CD4-positive, alpha-beta T cell (primary cell): Measurements from ENCODE around the gene STK11. TPM values are rescaled to one million over a fixed set of nuclear protein-coding genes. Genes with fewer than 3 reads are reported as not detected.

Experiments used
- ATAC-seq: fragments of 200-7000 bp; cut with Tn5 transposase; one replicate; pipeline ENCODE4 v1.10.0; 2022; ENCODE audit warnings: mild to moderate bottlenecking; ENCODE audit not compliant: poor library complexity
- CTCF ChIA-PET: fragments of 350-600 bp; sonication (Branson Sonifier 250); formaldehyde crosslinking; loops from one replicate; lab custom pipeline; 2021; ENCODE audit warnings: antibody characterized with exemption, inconsistent platforms; lab: Charles Lee
- POLR2A ChIA-PET: fragments of 350-600 bp; sonication (Branson Sonifier 250); formaldehyde crosslinking; loops from one replicate; lab custom pipeline; 2021; ENCODE audit warnings: antibody characterized with exemption, inconsistent platforms; lab: Charles Lee
- DNase-seq, 14 experiments: peaks; one replicate each; pipeline ENCODE4 v3.0.0-alpha.2; 2013 to 2020; ENCODE audit warnings: mixed read lengths in 2 of 14
- H3K27ac ChIP-seq, 2 donors: one replicate each; pipeline versions ENCODE4 v1.5.1 to v1.7.0; 2013; ENCODE audit warnings: low read length in 2 of 2, low read depth in 1 of 2, mild to moderate bottlenecking in 1 of 2
- H3K27me3 ChIP-seq, 2 experiments: 1 replicate in 1 of 2; 2 replicates in 1 of 2; pipeline versions ENCODE4 v1.6.1 to v1.7.0; 2013; ENCODE audit warnings: low read length in 2 of 2, control low read depth in 1 of 2, mild to moderate bottlenecking in 1 of 2, moderate library complexity in 1 of 2; ENCODE audit not compliant: insufficient read depth in 2 of 2, control insufficient read depth in 1 of 2
- H3K36me3 ChIP-seq: one replicate; pipeline ENCODE4 v1.6.1; 2013; ENCODE audit warnings: low read length, control low read depth; ENCODE audit not compliant: insufficient read depth
- H3K4me1 ChIP-seq: one replicate; pipeline ENCODE4 v1.6.1; 2013; ENCODE audit warnings: low read length, control low read depth; ENCODE audit not compliant: insufficient read depth
- H3K4me3 ChIP-seq: one replicate; pipeline ENCODE4 v1.5.1; 2013; ENCODE audit warnings: mild to moderate bottlenecking, low read length, moderate library complexity
- H3K9me3 ChIP-seq, 2 experiments: 1 replicate in 1 of 2; 2 replicates in 1 of 2; pipeline versions ENCODE4 v1.6.1 to v1.7.0; 2013; ENCODE audit warnings: low read length in 2 of 2, mild to moderate bottlenecking in 2 of 2, control low read depth in 1 of 2, moderate library complexity in 1 of 2; ENCODE audit not compliant: control insufficient read depth in 1 of 2, insufficient read depth in 1 of 2
- H3K27ac Mint-ChIP-seq: one replicate; pipeline ENCODE4 v1.8.0; 2020; ENCODE audit warnings: mixed read lengths
- H3K27me3 Mint-ChIP-seq: one replicate; pipeline ENCODE4 v1.8.0; 2021; ENCODE audit warnings: mixed read lengths
- H3K36me3 Mint-ChIP-seq: one replicate; pipeline ENCODE4 v1.8.0; 2021; ENCODE audit warnings: low read depth, mixed read lengths
- H3K4me1 Mint-ChIP-seq: one replicate; pipeline ENCODE4 v1.8.0; 2021; ENCODE audit warnings: low read depth, mixed read lengths
- H3K4me3 Mint-ChIP-seq: one replicate; pipeline ENCODE4 v1.8.0; 2020; ENCODE audit warnings: mild to moderate bottlenecking, mixed read lengths
- H3K9me3 Mint-ChIP-seq: one replicate; pipeline ENCODE4 v1.8.0; 2020; ENCODE audit warnings: mixed read lengths
- intact Hi-C, 2 experiments: fragments of 100-400 bp; cut with DNase I in 1 of 2; cut with micrococcal nuclease in 1 of 2; formaldehyde crosslinking; loops; one replicate each; pipeline versions ENCODE4 v1.15.1 to v1.9.0; 2023 to 2025; cut with DNase I, micrococcal nuclease
- total RNA-seq, 174 experiments: library from RNA in 2 of 174; stranded (reverse) in 2 of 174; gene quantifications; one replicate each; pipeline ENCODE4 v1.2.3 and lab custom pipeline; 2021 to 2026
- TF ChIP-seq, protein P1 (sequence below): fragments of 200-600 bp; IDR thresholded peaks from one replicate; pipeline ENCODE4 v1.8.0; 2022; ENCODE audit warnings: antibody characterized with exemption, mild to moderate bottlenecking

The STK11 gene
- total RNA-seq, 2 experiments from 2014 or later, result 49.7 to 53.0 TPM

DNA sequence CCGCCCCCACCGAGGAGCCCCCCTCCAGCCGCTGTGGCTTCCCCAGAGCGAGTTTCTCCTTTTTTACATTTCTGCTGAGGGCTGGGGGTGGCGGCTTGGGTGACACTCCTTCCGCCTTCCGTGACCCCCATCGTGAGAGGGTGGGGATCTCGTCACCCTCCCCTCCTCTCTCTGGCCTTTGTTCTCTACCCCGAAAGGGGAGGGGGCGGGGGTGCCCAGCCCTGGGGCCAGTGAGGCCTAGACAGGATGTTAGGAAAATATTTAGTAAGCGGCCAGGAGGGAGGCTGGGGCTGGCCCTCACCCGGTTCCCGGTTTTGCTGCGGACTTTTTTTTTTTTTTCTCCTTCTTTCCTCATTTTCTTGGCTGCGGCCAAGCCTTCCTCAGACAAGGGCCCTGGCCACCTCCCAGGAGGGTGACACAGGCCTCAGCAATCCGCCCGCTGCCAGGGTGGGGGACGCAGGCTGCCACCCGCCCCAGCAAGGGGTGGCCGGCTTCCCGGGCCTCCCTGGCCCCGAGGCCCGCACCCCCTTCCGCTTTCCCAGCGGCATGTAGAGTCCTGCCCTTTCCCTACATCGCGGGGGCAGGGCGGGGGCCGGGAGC lies 46.7 kb downstream of the STK11 start:
- H3K9me3 Mint-ChIP-seq, result no peaks in the 10 kb centered on the region
- intact Hi-C loops, result loop anchor here in 1 of 2 experiments (5.0 kb wide), 1 partner anchor 175 kb away; no protein-coding TSS in a partner anchor
- ATAC-seq (no peak), DNase-seq (peak in 10 of 14 experiments; percentile 54 to 90 (median 63))
- TF ChIP-seq, protein P1, sequence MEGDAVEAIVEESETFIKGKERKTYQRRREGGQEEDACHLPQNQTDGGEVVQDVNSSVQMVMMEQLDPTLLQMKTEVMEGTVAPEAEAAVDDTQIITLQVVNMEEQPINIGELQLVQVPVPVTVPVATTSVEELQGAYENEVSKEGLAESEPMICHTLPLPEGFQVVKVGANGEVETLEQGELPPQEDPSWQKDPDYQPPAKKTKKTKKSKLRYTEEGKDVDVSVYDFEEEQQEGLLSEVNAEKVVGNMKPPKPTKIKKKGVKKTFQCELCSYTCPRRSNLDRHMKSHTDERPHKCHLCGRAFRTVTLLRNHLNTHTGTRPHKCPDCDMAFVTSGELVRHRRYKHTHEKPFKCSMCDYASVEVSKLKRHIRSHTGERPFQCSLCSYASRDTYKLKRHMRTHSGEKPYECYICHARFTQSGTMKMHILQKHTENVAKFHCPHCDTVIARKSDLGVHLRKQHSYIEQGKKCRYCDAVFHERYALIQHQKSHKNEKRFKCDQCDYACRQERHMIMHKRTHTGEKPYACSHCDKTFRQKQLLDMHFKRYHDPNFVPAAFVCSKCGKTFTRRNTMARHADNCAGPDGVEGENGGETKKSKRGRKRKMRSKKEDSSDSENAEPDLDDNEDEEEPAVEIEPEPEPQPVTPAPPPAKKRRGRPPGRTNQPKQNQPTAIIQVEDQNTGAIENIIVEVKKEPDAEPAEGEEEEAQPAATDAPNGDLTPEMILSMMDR, result no peak
- H3K4me1 Mint-ChIP-seq, result peaks cover 12% of the 10 kb centered on the region
- POLR2A ChIA-PET, result interaction anchor here (0.5 to 3.7 kb wide), 12 partner anchors 8 to 1037 kb away, joined by 3 to 193 read pairs (median 5); partner anchors contain the start of genes ABCA7, CIRBP, FAM174C and MED16
- H3K27me3 Mint-ChIP-seq, result no peaks in the 10 kb centered on the region
- peak overlapping the region; percentile 97 for H3K4me3 Mint-ChIP-seq
- peaks cover 46% of the 10 kb centered on the region for H3K36me3 ChIP-seq
- H3K4me3 ChIP-seq, result peak overlapping the region; percentile 87
- H3K27me3 ChIP-seq, result no peaks in the 10 kb centered on the region
- CTCF ChIA-PET, result interaction anchor here (0.6 to 1.8 kb wide), 6 partner anchors 8 to 23 kb away, joined by 3 to 19 read pairs (median 6); partner anchors contain the start of genes CIRBP and FAM174C
- H3K9me3 ChIP-seq, result no peaks in the 10 kb centered on the region
- peak overlapping the region; percentile 87 for H3K27ac ChIP-seq
- peak overlapping the region; percentile 97 for H3K27ac Mint-ChIP-seq
- peaks cover 48% of the 10 kb centered on the region for H3K36me3 Mint-ChIP-seq
- H3K4me1 ChIP-seq, result peaks cover 71% of the 10 kb centered on the region

DNA sequence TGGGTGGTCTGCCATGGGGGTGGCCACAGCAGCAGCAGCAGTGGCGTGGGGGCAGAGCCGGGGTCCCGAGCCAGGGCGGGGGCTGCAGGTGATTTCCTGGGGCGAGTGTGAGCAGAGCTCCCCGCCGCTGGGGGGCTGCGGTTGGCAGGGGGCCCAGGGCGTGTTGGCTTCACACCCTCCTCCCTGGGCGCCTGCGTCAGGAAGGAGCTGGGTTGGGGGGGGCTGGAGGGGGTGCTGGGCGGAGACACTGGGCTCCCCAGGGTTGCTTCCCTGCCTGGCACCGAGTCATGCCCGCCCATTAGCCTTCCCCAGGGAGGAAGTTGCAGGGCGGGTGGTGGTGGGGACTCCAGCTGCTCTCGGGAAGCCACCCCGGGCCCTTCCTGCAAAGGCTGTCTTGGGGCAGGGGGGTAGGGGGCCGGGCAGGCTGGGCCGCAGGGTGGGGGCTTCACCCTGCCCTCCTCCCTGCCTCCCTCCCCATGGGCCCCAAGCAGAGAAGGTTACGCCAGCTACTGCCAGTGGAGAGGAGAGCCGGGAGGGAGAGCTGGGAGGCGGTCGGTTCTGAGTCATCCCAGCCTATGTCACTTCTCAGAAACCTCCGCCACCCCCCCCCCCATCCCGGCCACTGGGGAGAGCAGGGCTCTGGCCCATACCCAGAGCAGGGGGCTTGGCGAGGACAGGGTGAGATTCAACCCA lies 47.4 kb downstream of the STK11 start:
- Mint-ChIP-seq H3K36me3 (peaks cover 55% of the 10 kb centered on the region), H3K9me3 (no peaks in the 10 kb centered on the region), H3K27ac (peak overlapping the region; percentile 97), H3K27me3 (no peaks in the 10 kb centered on the region), H3K4me1 (peaks cover 19% of the 10 kb centered on the region), H3K4me3 (peak overlapping the region; percentile 97)
- ATAC-seq (peak; percentile 17), DNase-seq (peak in 13 of 14 experiments; percentile 55 to 91 (median 74))
- H3K4me3 ChIP-seq, result peak overlapping the region; percentile 87
- TF ChIP-seq, protein P1, result no peak
- no peaks in the 10 kb centered on the region for H3K9me3 ChIP-seq
- POLR2A ChIA-PET, result interaction anchor here (0.5 to 3.7 kb wide), 11 partner anchors 9 to 1036 kb away, joined by 3 to 193 read pairs (median 5); partner anchors contain the start of genes CIRBP, FAM174C, MED16 and RNU6-2
- peak overlapping the region; percentile 87 for H3K27ac ChIP-seq
- CTCF ChIA-PET, result interaction anchor here (0.6 to 1.8 kb wide), 5 partner anchors 9 to 22 kb away, joined by 3 to 19 read pairs (median 6); partner anchors contain the start of genes CIRBP and FAM174C
- intact Hi-C loops, result loop anchor here in 1 of 2 experiments (5.0 kb wide), 1 partner anchor 176 kb away; no protein-coding TSS in a partner anchor
- peaks cover 52% of the 10 kb centered on the region for H3K36me3 ChIP-seq
- H3K27me3 ChIP-seq, result no peaks in the 10 kb centered on the region
- H3K4me1 ChIP-seq, result peaks cover 71% of the 10 kb centered on the region

DNA sequence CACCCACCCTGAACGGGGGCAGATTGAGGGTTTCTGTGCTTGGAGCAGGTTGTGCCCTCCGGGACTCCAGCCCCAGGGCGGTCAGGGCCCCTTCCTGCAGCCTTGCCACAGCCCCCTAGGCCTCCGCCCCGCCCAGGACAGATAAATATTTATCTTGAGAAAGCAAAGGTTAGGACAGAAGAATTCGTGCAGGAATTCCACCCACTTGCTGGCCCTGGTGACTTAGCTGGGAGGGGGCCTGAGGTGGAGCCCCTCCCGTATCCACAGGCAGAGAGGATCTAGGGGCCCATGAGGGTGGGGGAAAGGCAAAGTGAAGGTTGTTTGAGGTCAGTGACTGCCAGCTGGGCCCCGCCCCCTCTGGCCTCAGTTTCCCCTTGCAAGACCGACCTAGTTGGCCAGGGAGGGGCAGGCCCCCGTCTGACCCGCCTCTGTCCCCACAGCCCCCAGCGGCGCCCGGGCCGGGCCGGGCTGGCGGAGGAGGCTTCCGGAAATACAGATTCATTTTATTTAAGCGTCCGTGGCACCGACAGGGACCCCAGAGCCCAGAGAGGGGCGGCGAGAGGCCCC lies 48.0 kb downstream of the STK11 start:
- Mint-ChIP-seq H3K4me3 (peak overlapping the region; percentile 68), H3K27me3 (no peaks in the 10 kb centered on the region), H3K27ac (peak overlapping the region; percentile 97), H3K9me3 (no peaks in the 10 kb centered on the region), H3K4me1 (peaks cover 24% of the 10 kb centered on the region), H3K36me3 (peaks cover 58% of the 10 kb centered on the region)
- H3K27ac ChIP-seq, result peak overlapping the region; percentile 65 to 87
- H3K9me3 ChIP-seq, result no peaks in the 10 kb centered on the region
- ChIA-PET POLR2A (interaction anchor here (0.9 to 3.7 kb wide), 9 partner anchors 10 to 1036 kb away, joined by 3 to 193 read pairs (median 6); partner anchors contain the start of genes CIRBP, FAM174C, MED16 and RNU6-2), CTCF (interaction anchor here (1.1 to 1.8 kb wide), 4 partner anchors 8 to 15 kb away, joined by 3 to 19 read pairs (median 8); partner anchors contain the start of gene CIRBP)
- no peak for ATAC-seq
- peaks cover 74% of the 10 kb centered on the region for H3K4me1 ChIP-seq
- H3K4me3 ChIP-seq, result peak overlapping the region; percentile 87
- TF ChIP-seq, protein P1, result no peak
- peaks cover 55% of the 10 kb centered on the region for H3K36me3 ChIP-seq
- intact Hi-C loops, result loop anchor here in 1 of 2 experiments (5.0 kb wide), 1 partner anchor 176 kb away; no protein-coding TSS in a partner anchor
- DNase-seq, result no peak
- H3K27me3 ChIP-seq, result no peaks in the 10 kb centered on the region
